NCI-H1436 (cell line): ENCODE results near the gene CRISPLD2.
"Not testable (repeated sequence)": the region's sequence is repeated elsewhere in the genome, so short reads cannot be mapped to it uniquely, and the experiment has no call there.

ENCODE experiments used
- DNase-seq: peaks from one replicate; lab custom pipeline; 2025; lab: John Stamatoyannopoulos, UW

The CRISPLD2 gene

DNA sequence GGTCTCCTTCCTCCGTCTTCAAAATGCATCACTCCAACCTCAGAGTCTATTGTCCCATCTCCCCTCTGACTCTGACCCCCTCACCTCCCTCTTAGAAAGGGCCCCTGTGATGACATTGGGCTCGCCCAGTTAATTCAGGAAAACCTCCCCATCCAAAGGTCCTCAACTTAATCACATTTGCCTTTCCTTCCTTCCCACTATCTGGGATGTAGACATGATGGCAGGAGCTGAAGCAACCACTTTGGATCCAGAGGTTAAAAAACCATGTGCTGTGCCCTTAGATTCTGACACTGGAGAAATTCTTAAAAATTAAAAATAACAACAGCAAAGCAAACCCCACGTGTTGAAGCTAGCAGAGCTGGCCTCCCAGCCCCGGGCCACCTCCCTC, 111.3 kb downstream of the CRISPLD2 start:
- DNase-seq = no peak

DNA sequence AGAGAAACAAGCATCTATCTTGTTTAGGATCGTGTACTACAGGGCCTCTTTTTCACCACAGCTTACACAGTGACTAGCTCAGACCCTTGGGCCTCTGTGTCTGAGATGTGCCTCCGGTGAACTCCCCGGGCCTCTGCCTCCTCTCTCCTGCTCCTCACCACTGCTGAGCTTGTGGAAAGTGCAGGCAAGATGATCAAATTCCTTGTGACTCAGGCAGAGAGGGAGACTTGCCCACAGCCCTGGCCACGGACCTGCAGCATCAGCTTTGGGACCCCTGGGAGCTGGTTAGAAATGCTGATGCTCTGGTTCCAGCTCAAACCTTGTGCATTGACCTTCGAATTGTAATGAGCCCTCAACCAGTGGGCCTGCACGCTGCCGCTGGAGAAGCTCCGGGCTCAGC, 111.7 kb downstream of the CRISPLD2 start:
- no peak for DNase-seq

DNA sequence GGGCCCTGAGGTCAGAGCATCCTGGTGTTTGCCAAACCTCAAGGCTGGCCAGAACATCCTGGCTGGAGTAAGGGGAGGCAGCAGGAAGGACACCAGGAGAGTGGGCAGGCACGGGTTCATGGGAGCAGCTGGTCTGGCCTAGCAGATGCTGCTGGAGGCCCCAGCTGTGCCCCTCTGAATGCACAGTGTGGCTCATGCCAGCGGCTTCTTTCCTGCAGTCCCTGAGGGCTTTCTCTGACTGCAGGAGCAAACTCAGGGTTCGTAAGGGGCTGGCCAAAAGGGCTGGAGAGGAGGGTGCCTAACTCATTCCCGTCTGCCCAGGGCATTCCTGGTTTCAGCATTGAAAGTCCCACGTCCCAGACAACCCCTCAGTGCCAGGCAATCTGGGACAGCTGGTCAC, 112.9 kb downstream of the CRISPLD2 start:
- DNase-seq = no peak

GRCh38 chr16:84933774-84934631, 114.2 kb downstream of the CRISPLD2 start:
- DNase-seq = no peak

GRCh38 chr16:84937196-84938005, 117.6 kb downstream of the CRISPLD2 start:
- DNase-seq = no peak

DNA sequence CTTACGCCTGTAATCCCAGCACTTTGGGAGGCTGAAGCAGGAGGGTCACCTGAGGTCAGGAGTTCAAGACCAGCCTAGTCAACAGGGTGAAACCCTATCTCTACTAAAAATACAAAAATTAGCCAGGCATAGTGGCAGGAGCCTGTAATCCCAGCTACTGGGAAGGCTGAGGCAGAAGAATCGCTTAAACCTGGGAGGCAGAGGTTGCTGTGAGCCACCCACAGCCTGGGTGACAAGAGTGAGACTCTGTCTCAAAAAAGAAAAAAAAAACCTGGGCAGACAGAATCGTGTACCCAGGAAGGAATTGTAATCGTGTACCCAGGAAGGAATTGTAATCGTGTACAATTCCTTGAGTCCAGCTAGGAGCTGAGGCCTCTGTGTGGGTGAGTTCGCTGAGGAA, 118.8 kb downstream of the CRISPLD2 start:
- not testable (repeated sequence) for DNase-seq

GRCh38 chr16:84940670-84941551, 121.1 kb downstream of the CRISPLD2 start:
- DNase-seq = no peak

DNA sequence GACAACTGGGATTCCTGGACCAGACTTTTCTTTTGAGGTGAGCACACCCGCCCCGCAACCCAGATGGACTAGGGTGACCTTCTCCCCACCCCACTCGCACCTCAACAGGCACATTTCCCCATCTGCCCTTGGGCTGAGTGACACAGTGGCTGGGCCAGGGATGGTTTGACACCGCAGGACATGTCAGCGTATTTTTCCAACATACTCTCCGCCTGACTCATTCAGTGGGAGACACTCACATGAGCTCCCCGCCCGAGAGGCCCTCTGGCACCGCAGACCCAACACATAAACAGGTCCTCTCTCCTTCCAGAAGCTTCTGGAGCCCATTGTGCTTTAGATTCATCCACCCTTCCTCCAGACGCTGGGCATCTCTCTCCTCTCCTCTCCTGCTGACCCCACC, 122.1 kb downstream of the CRISPLD2 start:
- no peak for DNase-seq

GRCh38 chr16:84942786-84943185, 123.0 kb downstream of the CRISPLD2 start:
- DNase-seq = no peak

- DNase-seq = no peak
Measured at GRCh38 chr16:84943620-84944019, 123.8 kb downstream of the CRISPLD2 start.

GRCh38 chr16:84947022-84947421, 127.2 kb downstream of the CRISPLD2 start:
- no peak for DNase-seq

DNA sequence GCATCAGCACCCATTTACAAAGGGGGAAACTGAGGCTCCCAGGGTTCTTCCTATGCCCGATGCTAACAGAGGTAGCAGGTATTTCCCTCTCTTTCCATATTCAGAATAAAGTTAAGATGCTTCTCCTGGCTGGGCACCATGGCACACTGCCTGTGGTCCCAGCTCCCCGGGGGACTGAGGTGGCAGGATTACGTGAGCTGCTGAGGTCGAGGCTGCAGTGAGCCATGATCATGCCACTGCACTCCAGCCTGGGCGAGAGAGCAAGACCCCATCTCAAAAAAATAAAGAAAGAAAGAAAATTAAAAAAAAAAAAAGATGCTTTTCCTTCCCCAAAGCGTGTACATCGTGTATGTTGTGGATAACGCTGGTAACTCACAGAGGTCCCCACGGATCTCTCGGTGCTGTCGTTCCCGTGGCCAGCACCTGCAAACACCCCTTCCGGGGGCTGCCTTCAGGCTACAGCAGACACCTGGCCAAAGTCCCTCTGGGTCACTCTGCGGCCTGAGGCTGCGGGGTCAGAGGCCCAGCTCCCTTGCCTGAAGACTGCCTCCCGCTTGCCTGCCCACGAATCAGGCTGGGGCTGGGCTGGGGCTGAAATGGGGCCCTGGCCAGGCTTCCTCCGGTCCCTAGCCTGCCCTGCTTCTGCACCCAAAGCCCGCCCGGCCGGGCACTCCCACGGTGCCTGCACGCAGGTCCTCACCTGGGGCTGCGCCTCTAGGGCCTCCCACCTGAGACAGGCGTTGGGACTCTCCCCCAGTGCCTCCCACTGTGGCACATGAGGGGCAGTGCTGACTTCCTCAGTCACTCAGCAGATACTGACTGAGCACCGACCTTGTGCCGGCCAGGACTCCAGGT, 128.4 kb downstream of the CRISPLD2 start:
- DNase-seq = no peak

- DNase-seq = no peak
Measured at GRCh38 chr16:84948851-84949610, 129.2 kb downstream of the CRISPLD2 start.

GRCh38 chr16:84949772-84950436, 130.1 kb downstream of the CRISPLD2 start:
- DNase-seq = no peak

DNA sequence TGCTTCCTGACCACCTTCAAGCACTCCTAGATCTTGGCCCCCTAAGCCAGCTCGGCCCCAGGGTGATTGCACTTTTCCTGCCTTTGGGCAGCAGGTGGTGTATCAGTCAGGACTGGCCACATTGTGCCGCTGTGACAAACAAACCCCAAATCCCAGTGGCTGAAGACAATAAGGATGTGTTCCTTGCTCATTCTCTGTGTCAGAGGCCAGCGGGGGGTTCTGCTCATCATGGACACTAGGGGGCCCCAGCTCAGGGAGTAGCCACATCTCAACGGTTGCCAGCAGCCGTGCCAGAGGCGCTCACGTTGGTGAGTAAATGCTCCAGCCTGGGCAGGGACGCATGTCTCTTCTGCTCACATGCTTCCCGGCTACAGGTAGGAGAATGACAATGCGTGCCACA, 131.1 kb downstream of the CRISPLD2 start:
- DNase-seq = peak; percentile 7

DNA sequence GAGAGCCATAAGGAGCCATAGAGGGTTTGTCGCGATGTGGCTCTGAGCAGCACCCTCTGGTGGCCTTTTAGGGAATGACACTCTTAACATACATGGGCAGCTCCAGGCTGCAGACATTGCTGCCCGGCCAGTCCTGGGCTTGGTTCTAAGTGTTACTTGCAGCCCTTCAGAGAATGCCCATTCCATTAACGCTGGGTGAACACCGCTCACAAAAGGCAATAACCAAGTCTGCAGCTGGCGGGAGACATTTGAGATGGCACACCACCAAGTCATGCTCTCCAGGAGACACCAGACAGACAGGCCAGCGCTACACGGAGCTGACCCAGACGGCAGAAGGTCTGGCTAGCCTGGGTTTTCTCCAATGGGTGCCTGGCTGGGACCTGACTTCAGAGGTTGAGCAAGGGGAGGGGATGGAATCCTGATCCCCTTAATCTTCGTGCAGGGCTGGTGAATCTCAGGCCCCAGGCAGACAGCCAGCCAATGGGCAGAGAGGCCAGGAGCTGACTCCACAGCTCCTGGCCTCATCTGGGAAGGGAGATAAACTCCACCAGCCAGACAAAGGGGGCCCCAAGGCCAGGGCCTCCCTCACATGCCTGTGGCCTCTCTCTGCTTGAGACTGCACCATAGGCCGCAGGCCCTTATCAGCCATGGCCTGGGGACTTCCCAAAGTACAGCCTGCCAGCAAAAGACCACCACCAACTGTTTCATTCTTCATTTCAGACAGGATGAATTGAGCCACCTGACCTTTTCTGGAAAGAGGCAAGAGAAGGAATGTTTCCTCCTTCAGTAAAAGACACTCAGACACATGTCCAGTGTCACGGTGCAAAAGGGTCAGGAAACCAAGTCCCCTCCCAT, 132.8 kb downstream of the CRISPLD2 start:
- DNase-seq = peak; percentile 60

DNA sequence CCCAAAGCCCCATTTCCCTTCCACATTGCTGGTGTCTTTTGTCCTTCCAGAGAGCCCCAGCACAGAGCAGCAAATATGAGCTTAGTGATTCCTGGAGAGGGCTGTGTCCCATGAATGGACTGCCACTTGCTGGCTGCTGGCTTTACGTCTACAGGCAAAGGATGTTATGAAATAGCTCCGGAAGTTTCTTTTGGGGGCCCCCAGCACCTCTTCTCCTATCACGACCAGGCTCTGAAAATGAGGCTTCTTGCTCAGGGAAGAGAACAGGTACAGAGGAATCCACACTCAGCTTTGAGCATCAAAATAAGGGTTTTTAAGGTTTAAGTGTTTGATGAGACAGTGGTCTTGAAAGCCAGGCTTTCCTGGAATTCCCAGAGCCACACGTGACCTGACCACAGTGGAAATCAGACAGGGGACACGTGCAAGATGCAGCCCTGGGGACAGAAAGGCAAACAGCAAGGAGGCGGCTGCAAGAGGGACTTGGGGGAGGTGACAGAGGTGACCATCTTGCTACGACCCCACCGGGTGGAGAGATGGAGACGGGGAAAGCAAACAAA, 133.5 kb downstream of the CRISPLD2 start:
- no peak for DNase-seq

- no peak for DNase-seq
Measured at GRCh38 chr16:84955427-84955826, 135.6 kb downstream of the CRISPLD2 start.

- no peak for DNase-seq
Measured at GRCh38 chr16:84957192-84957591, 137.4 kb downstream of the CRISPLD2 start.
